CD4-positive, alpha-beta T cell treated with Interleukin-10 for 1 hour (primary cell): ENCODE measurements around the gene KISS1R.
"Not testable (repeated sequence)": the region's sequence is repeated elsewhere in the genome, so short reads cannot be mapped to it uniquely, and the experiment has no call there.

ENCODE experiments used
- DNase-seq: peaks from one replicate; pipeline ENCODE4 v3.0.0-alpha.2; 2020

The KISS1R gene

DNA sequence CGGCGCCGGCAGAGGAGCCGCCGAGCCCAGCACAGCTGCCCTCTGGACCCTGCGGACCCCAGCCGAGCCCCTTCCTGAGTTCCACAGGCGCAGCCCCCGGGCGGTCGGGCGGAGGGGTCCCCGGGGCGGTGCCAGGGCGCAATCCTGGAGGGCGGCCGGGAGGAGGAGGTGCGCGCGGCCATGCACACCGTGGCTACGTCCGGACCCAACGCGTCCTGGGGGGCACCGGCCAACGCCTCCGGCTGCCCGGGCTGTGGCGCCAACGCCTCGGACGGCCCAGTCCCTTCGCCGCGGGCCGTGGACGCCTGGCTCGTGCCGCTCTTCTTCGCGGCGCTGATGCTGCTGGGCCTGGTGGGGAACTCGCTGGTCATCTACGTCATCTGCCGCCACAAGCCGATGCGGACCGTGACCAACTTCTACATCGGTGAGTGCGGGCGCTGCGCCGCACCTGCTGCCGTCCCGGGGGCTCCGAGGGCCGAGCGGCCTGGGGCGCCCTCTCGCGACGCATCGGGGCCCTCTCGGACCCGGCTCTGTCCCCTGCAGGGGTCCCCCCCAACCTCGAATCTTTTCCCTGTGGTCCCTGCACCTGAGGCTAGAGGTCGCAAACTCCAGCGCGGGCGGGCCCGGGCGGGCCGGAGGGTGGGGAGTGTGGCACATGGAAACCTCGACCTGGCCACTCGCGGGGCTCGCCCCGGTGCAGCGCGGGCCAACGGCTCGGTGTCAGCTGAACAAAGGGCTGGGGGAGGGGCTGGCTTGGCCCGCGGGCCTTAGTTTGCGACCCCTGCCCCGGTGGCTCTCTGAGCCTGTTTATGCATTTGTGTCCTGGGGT is at the start of gene KISS1R:
Gene KISS1R, plus strand, starts transcription at position 11 of the 829 bp plus-strand sequence. Its CDS starts 170 bp downstream, at position 181.
- DNase-seq: peak; percentile 60

DNA sequence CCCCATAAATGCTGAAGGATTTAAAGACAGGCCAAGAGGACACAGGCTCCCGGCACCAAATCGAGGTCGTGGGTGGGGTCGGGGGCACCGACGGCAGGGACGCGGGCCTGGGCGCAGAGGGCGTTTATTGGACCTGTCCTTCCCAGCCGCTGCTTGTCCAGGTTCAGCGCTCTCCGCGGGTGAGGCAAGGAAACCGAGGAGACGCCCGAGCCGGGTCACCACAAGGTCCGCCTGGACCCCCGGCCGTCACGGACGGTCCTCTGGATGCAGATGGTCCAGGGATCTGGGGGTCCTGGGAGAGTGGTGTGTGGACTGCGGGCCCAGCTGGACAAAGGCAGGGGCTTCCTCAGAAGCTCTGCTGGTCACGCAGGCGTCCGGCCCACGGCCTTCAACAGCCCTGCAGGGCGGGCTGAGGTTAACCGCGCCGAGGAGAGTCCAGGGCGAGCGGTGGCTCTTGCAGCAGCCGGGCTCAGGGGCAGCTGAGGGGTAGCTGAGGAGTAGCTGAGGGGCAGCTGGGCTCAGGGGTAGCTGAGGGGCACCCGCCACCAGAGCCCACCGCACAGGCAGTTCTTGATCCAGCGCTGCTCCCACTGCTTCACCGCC is 49.2 kb upstream of the KISS1R start:
- no peak for DNase-seq

DNA sequence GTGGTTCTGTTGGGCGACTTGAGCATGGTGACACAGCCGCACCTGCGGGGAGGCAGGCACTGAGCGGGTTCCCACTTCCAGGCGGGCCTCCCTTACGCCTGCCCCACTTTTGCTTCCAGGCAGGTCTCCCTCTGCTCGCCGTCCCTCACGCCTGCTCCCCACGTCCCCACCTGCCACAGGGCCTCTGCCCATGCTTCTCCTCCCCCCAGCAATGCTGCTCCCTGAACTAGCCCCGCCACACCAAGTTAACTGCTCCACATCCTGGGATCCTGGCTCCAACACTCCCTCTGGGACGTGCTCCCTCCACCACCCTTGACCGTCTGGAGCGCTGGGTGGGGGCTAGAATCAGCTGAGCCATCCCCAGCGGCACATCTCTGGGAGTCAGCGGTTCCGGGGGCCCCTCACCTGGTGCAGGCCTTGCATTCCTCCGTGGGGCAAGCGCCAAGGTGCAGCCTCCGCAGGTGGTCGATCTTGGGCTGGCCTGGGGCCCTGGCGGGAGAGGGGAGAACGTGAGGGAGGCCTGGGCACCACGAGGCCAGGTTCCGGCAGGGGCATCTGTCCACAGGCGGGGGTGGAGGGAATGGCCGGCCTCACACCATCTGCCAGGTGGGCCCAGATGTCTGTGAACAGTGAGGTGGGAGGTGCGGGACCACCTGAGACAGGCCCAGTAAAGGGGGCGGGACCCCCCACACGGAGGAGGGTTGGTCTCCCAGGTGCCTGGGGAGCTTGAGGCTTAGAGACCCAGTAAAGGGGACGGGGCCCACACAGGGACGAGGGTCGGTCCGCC is 48.5 kb upstream of the KISS1R start:
- no peak for DNase-seq

DNA sequence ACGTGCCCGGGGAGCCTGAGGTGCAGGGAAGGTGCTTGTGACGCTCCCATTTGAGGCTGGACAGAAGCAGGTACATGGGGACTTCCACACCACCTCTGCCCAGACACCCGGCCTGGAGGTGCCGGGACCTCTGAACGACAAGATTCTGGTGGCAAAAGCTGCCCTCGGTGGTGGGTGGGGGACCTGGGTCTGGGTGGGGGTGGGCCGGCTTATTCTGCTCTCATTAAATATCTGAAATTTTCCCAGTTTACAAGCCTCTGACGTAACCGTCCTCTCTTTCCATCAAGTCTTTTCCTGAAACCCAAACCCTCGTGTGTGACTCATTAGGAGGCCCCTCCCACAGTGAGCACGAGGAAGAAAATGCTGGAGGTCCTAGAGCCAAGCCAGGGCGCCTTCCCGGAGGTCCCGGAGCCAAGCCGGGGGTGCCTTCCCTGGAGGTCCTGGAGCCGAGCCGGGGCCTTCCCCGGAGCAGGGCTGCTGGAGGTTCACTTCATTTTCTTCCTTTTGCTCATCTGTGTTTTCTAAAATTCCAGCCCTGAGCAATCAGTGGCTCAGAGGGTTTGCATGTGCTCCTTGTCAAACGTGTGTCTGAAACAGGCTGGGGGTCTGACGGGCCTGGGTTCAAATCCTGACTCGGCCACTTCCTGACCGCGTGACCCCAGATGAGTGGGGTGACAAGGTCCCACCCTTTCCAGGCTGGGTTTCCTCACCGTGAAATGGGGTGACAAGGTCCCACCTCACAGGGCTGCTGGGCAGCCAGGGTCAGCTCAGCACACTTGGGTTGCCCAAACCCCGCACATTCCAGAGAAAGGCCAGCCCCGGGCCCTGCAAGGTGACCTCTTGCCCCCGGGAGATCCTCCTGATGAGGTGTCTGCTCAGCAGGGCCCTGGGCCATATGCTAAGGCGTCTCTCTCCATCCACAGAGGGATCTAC is 47.6 kb upstream of the KISS1R start:
- no peak for DNase-seq

DNA sequence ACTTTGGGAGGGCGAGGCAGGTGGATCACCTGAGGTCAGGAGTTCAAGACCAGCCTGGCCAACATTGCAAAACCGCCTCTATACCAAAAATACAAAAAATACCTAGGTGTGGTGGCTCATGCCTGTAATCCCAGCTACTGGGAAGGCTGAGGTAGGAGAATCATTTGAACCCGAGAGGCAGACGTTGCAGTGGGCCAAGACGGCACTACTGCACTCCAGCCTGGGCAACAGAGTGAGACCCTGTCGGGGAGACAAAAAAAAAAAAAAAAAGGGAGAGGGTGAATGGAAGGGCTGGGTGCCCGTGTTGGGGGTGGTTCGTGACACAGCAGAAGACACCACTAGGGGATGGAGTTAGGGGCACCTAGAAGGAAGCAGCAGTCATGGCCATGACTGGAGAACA is 46.8 kb upstream of the KISS1R start:
- DNase-seq: no peak

DNA sequence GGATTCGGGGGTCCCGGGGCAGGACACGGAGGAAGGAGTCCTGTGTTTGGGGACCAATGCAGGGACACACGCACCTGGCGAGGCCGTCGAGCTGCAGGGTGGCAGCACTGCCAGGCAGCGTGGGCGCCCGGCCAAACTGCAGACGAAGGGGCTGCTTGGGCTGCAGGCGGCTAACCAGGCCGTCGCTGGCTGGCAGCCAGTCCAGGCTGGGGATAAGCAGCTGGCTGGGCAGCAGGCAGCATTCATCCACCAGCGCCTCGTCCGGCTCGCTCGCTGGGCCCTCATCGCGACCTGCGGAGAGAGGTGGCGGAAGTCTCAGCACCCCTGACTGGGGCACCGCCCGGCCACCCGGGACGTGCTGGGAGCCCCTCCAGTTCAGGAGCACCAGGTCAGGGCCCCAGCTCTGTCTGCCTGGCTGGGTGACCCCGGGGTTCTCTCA is 46.2 kb upstream of the KISS1R start:
- DNase-seq: no peak

DNA sequence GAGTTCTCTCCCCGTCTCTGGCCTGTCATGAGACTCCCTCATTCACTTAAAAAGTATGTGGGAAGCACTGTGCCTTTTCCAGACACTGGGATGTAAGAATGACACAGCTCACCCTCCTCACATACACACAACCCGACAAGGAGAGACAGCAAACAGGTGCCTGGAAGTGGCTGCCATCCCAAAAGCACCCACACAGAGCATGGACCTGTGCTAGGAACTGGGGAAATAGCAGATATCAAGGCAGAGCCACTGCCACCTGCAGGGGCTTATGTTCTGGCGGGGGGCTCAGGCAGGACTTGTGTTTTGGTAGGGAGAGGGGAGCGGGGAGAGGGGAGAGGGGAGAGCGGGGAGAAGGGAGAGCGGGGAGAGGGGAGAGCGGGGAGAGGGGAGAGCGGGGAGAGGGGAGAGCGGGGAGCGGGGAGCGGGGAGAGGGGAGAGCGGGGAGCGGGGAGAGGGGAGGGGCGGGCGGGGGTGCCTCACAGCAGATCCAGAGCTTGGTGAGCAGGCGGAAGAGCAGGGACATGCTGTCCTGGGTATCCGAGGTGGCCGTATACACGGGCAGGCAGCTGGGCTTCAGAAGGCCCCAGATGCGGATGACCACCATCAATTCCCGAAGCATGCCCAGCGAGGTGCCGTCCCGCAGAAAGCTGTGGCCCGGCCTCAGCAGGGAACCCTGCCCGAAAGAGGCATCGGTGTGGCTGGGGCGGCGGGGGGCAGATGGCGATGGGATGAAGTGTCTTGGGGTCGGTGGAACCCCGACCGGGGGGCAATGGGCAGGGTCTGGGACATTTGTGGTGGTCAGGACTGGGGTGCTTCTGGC is 45.5 kb upstream of the KISS1R start:
- DNase-seq: no peak

DNA sequence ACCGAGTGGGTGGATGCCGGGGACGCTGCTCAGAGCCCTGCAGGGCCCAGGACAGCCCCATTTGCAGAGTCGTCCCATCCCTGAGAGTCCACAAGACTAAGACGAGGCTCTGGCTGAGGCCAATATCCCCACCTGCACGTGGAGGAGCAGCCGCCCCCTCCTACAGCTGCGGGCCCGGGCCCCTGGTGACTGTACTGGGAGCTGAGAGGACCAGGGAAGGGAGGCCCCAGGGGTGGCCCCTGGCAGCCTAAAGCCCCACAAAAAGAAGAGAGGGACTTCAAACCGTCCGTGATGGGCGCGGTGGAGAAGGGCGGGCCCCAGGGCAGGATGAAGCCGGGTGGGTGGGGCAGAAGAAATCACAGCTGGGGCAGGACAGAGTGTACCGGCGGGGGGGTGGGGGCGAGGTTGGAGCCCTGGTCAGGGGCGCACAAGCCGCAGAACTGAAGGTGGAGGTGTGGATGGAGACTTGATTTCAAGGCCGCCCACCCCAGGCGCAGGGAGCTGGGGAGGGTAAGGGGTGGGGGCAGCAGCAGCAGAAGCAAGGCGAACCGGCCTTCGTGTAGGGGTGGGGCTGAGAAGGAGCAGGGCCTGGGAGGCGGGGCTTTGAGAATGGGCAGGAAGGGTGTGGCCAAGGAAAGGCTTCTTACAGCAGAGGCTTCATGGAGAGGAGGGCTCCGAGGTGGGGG is 44.7 kb upstream of the KISS1R start:
- peak; percentile 90 for DNase-seq

DNA sequence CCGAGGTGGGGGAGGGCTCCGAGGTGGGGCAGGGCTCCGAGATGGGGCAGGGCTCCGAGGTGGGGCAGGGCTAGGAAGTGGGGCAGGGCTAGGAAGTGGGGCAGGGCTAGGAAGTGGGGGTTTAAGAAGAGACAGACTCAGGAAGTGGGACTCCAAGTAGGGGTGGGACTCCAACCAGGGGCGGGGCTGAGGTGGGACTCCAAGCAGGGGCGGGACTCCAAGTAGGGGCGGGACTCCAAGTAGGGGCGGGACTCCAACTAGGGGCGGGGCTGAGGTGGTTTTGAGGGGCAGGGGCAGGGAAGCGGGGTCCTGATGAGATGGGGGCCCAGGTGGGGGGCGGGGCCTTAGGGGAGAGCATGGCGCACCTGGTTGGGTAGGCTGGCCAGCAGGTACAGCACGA is 44.0 kb upstream of the KISS1R start:
- DNase-seq: peak; percentile 91

DNA sequence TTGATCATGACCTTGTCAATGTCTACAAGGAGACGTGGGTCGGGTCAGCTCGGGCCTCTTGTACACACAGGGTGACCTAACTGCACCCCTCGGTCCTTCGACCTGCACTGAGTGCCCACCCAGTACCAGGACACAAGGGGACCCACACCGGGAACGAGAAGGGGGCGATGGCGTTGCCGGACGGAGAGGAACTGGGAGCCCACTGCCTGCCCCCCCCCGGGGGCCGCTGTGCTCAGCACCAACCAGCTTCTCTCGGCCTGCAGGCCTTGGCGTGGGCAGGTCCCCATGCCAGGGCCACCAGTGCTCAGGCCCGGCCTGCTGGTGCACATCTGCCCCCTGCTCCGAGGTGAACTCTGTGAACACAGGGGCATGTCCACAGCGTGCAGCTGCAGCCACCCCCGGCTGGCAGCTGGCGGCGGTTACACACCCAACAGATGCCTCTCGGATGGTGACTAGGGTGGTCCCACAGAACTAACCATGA is 43.5 kb upstream of the KISS1R start:
- DNase-seq: no peak

DNA sequence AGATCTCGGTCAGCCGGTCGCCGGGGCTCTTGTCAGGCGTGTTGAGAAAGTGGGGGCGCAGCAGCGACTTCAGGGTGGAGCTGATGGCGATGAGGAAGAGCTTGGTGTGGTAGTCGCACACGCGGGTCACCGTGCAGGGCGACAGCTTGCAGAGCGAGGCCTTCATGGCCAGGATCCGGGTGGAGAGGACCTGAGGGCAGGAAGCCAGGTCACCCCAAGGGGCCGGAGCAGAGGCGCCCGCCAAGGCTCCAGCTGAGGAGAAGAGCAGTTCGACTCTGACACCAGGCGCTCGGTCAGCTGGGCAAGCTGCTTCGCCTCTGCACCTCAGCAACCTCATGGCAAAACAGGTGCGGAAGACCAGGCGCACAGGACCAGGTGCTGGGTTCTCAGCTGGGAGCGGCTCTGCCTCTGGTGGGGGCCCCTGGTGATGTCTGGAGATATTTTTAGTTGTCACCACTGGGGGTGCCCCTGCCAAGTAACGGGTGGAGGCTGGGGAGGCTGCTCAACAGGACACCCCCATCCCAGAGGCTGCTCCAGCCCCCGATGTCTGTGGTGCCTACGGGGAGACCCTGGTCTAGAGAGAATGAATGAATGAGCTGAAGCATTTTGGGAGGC is 41.8 kb upstream of the KISS1R start:
- no peak for DNase-seq

DNA sequence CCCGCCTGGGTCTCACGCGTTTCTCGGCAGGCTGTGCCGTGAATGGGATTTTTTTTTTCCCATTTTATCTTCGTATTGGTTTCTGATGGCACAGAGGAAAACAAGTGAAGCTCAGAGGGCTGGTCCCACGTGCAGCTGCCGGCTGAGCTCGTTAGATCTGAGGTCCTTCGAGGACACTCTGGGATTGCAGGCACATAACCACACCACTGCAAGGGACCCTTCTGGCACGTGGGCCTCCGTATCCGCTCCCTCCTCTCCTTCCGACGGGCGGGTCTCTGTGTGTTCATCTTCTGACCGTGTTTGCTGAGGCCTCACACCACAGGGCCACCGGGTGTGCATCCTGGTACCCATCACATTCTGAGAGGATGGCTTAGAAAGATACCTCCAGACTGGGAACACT is 41.0 kb upstream of the KISS1R start:
- no peak for DNase-seq

DNA sequence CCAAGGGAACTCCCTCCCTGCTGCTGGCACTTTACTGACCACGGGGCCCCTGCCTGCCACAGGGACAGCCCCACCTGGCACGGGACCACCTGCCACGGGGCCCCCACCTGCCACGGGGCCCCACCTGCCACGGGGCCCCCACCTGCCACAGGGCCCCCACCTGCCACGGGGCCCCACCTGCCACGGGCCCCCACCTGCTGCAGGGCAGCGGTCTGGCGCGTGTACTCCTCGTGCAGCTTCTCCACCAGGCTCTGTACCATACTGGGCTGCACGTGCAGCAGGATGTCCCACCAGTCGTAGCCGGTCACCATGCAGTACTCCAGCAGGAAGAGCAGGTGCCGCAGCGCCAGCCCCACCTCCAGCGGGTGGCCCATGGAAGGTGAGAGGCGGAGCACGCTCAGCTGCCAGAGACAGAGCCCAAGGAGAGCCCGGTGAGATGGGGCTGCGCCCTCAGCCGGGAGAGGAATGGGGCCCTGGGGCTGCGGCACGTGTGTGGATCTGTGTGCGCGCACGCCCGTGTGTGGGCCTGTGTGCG is 40.3 kb upstream of the KISS1R start:
- DNase-seq: no peak

DNA sequence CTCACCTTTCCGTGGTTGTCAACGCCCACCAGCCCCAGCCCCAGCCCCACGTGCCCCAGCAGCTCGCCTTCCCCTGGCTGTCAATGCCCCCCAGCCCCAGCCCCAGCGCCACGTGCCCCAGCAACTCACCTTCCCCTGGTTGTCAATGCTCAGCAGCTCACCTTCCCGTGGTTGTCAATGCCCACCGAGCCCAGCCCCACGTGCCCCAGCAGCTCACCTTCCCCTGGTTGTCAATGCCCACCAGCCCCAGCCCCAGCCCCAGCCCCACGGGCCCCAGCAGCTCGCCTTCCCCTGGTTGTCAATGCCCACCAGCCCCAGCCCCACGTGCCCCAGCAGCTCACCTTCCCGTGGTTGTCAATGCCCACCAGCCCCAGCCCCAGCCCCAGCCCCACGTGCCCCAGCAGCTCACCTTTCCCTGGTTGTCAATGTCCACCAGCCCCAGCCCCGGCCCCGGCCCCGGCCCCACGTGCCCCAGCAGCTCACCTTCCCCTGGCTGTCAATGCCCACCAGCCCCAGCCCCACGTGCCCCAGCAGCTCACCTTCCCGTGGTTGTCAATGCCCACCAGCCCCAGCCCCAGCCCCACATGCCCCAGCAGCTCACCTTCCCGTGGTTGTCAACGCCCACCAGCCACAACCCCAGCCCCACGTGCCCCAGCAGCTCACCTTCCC is 39.0 kb upstream of the KISS1R start:
- not testable (repeated sequence) for DNase-seq

DNA sequence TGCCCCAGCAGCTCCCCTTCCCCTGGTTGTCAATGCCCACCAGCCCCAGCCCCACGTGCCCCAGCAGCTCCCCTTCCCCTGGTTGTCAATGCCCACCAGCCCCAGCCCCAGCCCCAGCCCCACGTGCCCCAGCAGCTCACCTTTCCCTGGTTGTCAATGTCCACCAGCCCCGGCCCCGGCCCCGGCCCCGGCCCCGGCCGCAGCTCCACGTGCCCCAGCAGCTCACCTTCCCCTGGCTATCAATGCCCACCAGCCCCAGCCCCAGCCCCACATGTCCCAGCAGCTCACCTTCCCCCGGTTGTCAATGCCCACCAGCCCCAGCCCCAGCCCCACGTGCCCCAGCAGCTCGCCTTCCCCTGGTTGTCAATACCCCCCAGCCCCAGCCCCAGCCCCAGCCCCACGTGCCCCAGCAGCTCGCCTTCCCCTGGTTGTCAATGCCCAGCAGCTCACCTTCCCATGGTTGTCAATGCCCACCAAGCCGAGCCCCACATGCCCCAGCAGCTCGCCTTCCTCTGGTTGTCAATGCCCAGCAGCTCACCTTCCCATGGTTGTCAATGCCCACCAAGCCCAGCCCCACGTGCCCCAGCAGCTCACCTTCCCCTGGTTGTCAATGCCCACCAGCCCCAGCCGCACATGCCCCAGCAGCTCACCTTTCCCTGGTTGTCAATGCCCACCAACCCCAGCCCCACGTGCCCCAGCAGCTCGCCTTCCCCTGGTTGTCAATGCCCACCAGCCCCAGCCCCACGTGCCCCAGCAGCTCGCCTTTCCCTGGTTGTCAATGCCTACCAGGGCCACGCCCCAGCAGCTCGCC is 38.2 kb upstream of the KISS1R start:
- DNase-seq: not testable (repeated sequence)

DNA sequence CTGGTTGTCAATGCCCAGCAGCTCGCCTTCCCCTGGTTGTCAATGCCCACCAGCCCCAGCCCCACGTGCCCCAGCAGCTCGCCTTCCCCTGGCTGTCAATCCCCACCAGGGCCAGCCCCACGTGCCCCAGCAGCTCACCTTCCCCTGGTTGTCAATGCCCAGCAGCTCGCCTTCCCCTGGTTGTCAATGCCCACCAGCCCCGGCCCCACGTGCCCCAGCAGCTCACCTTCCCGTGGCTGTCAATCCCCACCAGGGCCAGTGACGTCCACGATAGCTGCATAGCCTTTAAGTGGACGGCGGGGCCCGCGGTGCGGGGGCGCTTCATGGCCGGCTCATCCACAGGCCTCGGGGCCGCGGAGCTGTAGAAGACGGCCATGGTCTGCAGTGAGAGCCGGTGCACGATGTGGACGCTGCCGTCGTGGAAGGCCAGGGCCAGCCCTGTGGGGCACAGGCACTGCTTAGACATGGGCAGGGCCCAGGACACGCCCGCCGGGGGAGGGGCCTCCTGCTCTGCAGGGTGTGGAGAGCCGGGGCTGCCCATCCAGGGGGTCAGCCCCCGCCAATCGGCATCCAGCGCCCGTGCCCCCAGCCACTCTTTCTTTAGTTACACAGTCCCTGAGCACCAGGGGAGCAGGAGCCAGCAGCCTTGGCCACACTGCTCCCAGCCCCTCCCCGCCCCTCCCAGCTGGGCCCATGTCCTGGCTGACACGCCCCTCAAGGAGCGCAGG is 37.3 kb upstream of the KISS1R start:
- DNase-seq: no peak

DNA sequence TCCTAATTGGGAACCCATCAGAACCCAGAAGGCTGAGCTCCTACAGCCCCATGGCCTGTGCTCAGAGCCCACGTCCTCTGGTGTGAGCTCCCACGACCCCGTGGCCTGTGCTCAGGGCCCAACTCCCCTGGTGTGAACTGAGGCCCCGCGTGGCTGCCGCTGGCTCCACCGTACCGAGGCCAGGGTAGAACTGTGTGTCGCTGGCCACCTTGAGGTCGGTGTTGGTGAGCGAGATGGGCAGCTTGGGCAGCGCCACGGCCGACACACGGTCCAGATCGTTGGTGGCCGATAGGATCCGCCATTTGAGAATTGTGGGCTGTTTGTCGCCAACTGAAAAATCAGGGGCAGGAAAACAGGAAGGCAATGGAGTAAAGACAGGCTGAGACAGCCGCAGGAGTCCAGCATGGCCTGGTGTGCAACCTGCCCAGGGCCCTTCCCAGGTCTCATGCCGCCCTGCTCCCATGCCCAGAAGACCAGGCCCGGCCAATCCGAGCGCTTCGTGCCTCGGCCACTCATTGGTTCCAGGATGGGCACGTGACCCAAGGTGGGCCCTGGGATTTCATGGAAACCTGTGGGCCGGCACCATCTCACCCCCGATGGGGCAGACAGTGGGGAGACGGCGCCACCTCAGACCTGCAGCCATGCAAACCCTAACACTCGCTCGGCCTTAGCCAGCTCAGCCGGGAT is 35.6 kb upstream of the KISS1R start:
- DNase-seq: no peak
